Suprapubic skin (tissue), 4 donors: Measurements from ENCODE around the gene NEUROD4.

ENCODE experiments used
- EP300 ChIP-seq: sonication (generic); formaldehyde crosslinking; IDR thresholded peaks from one replicate; pipeline ENCODE4 v1.6.1; 2017; ENCODE audit warnings: antibody characterized with exemption
- POLR2A ChIP-seq, 2 donors: fragments of 450-650 bp; IDR thresholded peaks; one replicate each; pipeline ENCODE4 v1.6.1; 2017; ENCODE audit warnings: antibody characterized with exemption in 2 of 2, mild to moderate bottlenecking in 2 of 2, moderate library complexity in 2 of 2
- POLR2AphosphoS5 ChIP-seq, 3 donors: sonication (generic); formaldehyde crosslinking; IDR thresholded peaks; one replicate each; pipeline ENCODE4 v1.6.1; 2017; ENCODE audit warnings: antibody characterized with exemption in 3 of 3
- TF ChIP-seq, protein P1 (sequence below), 2 donors: fragments of 200-600 bp in 1 of 2; fragments of 450-650 bp in 1 of 2; sonication (generic) in 1 of 2; IDR thresholded peaks; one replicate each; pipeline ENCODE4 v1.5.1; 2016 to 2019; ENCODE audit warnings: antibody characterized with exemption in 2 of 2, mild to moderate bottlenecking in 1 of 2, moderate library complexity in 1 of 2

GRCh38 chr12:55051197-55051947 is 31.6 kb downstream of the NEUROD4 start:
- TF ChIP-seq POLR2A (IDR thresholded peaks at IDR 0.05), result no peak
- TF ChIP-seq, protein P1, sequence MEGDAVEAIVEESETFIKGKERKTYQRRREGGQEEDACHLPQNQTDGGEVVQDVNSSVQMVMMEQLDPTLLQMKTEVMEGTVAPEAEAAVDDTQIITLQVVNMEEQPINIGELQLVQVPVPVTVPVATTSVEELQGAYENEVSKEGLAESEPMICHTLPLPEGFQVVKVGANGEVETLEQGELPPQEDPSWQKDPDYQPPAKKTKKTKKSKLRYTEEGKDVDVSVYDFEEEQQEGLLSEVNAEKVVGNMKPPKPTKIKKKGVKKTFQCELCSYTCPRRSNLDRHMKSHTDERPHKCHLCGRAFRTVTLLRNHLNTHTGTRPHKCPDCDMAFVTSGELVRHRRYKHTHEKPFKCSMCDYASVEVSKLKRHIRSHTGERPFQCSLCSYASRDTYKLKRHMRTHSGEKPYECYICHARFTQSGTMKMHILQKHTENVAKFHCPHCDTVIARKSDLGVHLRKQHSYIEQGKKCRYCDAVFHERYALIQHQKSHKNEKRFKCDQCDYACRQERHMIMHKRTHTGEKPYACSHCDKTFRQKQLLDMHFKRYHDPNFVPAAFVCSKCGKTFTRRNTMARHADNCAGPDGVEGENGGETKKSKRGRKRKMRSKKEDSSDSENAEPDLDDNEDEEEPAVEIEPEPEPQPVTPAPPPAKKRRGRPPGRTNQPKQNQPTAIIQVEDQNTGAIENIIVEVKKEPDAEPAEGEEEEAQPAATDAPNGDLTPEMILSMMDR (IDR thresholded peaks at IDR 0.05), result no peak
- no peak for TF ChIP-seq POLR2AphosphoS5 (IDR thresholded peaks at IDR 0.05)
- no peak for TF ChIP-seq EP300
